G401 (cell line): ENCODE data around the gene HTR2C. TPM values are rescaled to one million over a fixed set of nuclear protein-coding genes. Genes with fewer than 3 reads are reported as not detected.

Source experiments
- DNase-seq: peaks from one replicate; pipeline ENCODE4 v3.0.0-alpha.2; 2015; ENCODE audit warnings: low spot score
- in situ Hi-C: cut with HindIII; loops from 2 replicates; pipeline ENCODE4 v1.10.0; 2016; ENCODE audit warnings: low sequenced_read_pairs, mixed read lengths
- total RNA-seq: library from RNA; depleted of rRNA; stranded (reverse); fragments of >200 nt; shearing (Covaris generic); gene quantifications from 2 replicates; pipeline ENCODE4 v1.2.3, GENCODE V29; 2014

The HTR2C gene
- total RNA-seq, 1 experiment from 2014 or later: not detected

DNA sequence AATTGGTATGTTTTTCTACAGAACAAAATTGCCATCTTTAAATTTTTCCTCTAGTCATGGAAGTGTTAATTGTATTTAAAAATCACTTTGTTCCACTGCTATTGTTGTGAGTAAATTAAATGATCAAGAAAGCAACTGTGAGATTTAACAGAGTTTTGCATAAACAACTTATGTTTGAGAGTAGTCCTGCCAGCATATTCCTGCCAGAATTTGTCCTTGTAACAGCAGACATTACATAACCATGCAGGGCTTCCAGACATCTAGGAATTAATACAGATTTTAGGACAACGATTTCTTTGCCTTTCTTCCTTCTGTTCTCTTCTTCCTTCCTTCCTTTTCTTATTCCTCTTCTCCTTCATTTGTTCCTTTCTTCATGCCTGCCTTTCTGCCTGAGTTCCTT lies 125.5 kb downstream of the HTR2C start:
- DNase-seq: no peak
- in situ Hi-C loops: no loop called here

DNA sequence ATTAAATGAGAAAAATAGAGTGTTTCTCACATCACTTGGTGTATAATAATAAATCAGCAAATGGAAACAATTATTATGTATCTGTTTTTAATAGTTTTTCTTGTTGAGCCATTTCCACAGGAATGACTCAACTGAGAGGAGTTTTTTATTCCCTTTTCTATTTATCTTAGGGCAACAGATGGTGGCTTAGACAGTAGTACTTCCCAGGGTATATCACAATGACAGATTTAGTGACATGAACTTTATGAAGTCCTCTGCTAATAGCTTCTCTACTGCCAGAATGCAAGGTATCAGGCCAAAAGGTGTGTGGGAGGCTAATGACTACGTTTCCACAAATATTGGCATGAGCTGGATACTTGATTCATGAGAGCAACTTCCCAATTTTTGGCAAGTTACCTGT lies 126.7 kb downstream of the HTR2C start:
- in situ Hi-C loops: no loop called here

GRCh38 chrX:114712466-114712865 lies 128.6 kb downstream of the HTR2C start:
- in situ Hi-C loops: no loop called here
- no peak for DNase-seq

More for the DNA sequence above, 126.7 kb downstream of the HTR2C start:
- DNase-seq: no peak

DNA sequence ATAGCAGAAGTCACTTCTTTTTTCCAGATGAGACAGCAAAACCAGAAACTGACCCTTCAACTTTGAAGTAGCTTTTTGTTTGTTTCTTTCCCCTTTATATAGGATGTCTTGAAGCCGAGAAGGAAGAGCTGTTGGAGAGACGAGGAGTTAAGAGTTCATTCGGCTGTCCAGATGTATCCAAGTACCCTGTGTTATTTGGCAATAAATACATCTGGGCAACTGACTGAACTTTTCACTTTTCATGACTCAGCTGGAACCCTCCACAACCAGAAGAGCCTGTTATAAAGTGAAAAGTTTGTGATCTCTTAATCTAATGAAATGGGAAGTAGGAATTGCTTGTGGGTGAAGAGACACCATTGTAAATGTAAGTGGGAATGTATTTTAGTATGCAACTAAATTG lies 131.2 kb downstream of the HTR2C start:
- in situ Hi-C loops: no loop called here
- no peak for DNase-seq

DNA sequence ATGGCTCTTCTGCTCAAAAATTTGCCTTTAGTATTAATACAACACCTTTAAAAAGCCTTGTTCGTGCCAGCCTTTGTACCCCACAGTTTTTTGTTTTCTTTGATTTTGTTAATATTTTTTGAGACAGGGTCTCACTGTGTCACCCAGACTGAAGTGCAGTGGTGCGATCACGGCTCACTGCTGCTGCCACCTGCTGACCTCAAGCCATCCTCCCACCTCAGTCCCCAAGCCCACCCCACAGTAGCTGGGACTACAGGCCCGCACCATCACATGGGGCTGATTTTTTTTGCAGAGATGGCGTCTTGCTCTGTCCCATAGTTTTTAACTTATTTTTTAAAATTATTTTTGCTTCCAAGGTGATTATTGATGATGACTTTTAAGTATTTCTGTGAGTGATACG lies 134.0 kb downstream of the HTR2C start:
- no peak for DNase-seq
- in situ Hi-C loops: no loop called here

GRCh38 chrX:114766541-114766940 lies 182.7 kb downstream of the HTR2C start:
- no peak for DNase-seq
- in situ Hi-C loops: no loop called here

GRCh38 chrX:114774691-114775090 lies 190.8 kb downstream of the HTR2C start:
- no peak for DNase-seq

GRCh38 chrX:114782925-114783324 lies 199.0 kb downstream of the HTR2C start:
- in situ Hi-C loops: no loop called here

More at GRCh38 chrX:114774691-114775090, 190.8 kb downstream of the HTR2C start:
- in situ Hi-C loops: no loop called here

DNA sequence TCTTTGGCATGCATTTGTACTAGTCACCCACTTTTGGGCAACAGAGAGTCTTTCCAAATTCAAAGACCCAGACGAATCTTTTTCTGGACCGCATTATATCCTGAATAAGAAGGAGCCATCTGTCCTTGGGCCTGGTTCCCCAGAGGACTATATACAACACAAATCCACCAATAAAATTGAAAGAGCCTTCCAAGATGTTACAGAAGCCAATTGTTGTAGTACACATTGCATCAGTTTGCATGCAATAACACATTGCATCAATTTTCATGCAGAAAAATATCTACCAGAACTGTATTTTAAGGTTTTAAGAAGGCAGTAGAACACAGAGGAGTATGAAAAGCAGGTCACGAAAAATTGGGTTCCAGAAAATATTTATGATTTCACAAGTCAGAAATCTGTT lies 203.2 kb downstream of the HTR2C start:
- in situ Hi-C loops: no loop called here
- DNase-seq: no peak

More at GRCh38 chrX:114782925-114783324, 199.0 kb downstream of the HTR2C start:
- no peak for DNase-seq

- in situ Hi-C loops: no loop called here
- no peak for DNase-seq
Measured at GRCh38 chrX:114797494-114797893, 213.6 kb downstream of the HTR2C start.

DNA sequence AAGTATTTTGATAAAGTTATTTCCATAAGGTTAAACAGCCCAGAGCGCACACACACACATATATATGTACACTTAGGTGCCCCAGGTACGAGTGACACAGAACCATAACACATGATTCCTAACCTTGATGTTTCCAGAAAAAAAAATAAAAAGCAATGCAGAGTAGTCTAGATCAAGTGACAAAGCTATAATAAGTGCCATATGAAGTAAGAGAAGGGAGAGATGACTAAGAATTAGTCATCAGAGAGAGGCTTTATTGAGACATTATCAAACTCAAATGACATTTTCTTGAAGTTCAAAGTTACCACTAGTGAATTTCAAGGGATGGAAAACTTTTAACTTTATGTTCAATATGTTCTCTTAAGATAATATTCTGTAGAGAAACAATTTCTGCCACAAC lies 215.0 kb downstream of the HTR2C start:
- in situ Hi-C loops: no loop called here

DNA sequence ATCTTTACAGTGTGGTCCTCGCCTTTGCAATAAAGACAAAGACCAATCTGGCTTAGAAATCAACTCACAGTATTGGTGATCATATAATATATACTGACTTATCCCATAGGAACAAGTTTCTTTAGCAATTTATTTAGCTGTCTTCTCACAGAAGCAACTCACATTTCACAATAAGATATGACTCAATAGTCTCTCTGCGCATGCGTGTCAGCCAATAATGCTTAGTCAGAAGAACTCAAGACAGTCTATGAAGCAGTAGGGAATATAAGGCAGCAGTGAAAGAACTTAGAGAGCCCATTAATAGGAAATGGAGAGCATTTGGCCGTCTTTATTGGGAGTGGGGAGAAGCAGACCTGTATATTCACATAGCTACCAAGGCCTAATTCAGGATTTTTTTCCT lies 216.8 kb downstream of the HTR2C start:
- no peak for DNase-seq
- in situ Hi-C loops: no loop called here

More for the DNA sequence above, 215.0 kb downstream of the HTR2C start:
- DNase-seq: no peak

GRCh38 chrX:114819509-114819908 lies 235.6 kb downstream of the HTR2C start:
- in situ Hi-C loops: no loop called here
- no peak for DNase-seq

DNA sequence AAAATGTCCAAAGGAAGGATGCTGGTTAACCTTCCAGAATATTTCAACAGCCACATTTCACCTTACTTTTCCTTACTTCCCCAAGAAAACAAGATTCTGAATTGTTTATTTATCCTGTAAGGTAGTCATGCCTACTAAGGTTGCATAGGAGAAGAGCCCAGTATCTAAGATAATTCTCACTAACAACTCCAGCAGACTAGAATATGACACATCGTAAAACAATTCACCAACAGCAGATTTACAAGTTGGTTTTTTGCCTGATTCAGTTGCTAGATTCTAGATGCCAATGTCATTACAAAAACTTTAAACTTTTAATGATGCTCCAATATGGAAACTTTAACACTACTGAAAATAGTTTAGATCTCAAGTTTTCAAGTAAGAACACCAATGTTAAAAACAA lies 257.2 kb downstream of the HTR2C start:
- no peak for DNase-seq
- in situ Hi-C loops: no loop called here

DNA sequence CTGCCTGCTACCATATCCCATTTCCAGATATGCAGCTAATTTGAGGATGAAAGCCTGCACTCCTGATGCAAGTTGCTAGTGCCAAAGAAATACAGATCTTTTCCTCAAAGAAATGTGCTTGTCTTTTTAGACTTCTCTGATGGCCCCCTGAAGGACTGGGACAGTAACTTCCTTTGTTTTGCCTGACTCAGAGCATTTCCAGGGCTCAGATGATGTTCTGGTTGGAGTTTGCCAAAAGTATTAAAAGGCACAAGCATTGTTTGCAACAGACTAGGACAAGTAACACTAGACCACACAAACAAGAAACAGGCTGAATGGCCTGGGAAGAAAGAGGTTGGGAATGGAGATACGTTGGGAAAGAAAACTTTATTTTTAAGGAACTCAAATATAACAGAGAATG lies 258.3 kb downstream of the HTR2C start:
- in situ Hi-C loops: no loop called here
- no peak for DNase-seq

GRCh38 chrX:114889481-114889880 lies 305.6 kb downstream of the HTR2C start:
- in situ Hi-C loops: no loop called here
- no peak for DNase-seq

GRCh38 chrX:114903618-114904017 lies 319.7 kb downstream of the HTR2C start:
- DNase-seq: no peak
- in situ Hi-C loops: no loop called here

DNA sequence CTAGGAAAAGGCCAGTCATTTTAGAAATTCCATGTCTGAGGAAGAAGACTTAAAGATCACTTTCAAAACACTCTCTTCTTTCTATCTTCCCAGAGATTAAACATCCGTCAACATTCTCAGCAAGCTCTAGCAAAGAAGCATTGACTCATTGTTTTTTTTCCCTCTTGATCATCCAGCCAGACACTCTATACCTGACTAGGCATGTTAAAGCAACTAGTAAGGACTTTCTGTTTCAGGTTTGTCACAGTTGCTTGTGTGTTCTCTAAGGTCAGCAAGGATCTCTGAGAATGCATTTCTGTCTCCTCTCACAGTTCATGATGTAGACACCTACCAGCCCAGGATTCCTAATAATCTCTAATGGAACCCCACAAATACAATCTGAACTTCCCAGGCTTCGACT lies 321.4 kb downstream of the HTR2C start:
- DNase-seq: no peak
- in situ Hi-C loops: no loop called here

DNA sequence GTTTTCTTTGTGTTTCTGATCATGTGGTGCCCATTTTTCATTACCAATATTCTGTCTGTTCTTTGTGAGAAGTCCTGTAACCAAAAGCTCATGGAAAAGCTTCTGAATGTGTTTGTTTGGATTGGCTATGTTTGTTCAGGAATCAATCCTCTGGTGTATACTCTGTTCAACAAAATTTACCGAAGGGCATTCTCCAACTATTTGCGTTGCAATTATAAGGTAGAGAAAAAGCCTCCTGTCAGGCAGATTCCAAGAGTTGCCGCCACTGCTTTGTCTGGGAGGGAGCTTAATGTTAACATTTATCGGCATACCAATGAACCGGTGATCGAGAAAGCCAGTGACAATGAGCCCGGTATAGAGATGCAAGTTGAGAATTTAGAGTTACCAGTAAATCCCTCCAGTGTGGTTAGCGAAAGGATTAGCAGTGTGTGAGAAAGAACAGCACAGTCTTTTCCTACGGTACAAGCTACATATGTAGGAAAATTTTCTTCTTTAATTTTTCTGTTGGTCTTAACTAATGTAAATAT lies 323.2 kb downstream of the HTR2C start:
- in situ Hi-C loops: no loop called here
- no peak for DNase-seq

GRCh38 chrX:114924423-114924822 lies 340.5 kb downstream of the HTR2C start:
- in situ Hi-C loops: no loop called here
- DNase-seq: no peak

DNA sequence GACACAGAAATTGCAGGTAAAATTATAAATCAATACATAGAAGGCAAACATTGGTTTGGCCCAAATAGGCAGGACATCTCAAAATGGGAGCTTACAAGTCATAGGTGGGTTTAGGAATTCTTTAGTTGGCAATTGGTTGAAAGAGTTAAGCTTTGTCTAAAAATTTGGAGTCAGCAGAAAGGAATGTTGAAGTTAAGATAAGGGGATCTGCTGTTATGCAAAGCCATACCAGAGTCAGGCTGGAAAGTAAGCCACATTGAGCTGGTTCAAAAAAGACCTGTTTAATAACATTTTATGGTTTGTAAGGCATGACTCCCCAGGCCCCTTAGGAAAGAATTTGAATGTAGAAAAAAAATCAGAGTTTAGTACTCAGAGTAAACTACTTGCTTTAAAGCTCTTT lies 341.0 kb downstream of the HTR2C start:
- no peak for DNase-seq

GRCh38 chrX:114930227-114930626 lies 346.3 kb downstream of the HTR2C start:
- in situ Hi-C loops: no loop called here
- no peak for DNase-seq

More for the DNA sequence above, 341.0 kb downstream of the HTR2C start:
- in situ Hi-C loops: no loop called here
